HepG2 (cell line): ENCODE data around the gene NKD1. TPM values are rescaled to one million over a fixed set of nuclear protein-coding genes. Genes with fewer than 3 reads are reported as not detected.

ENCODE experiments used
- ATAC-seq: fragments of 200-7000 bp; cut with Tn5 transposase; 3 replicates; pipeline ENCODE4 v1.9.1; 2020; ENCODE audit warnings: mild to moderate bottlenecking, moderate library complexity
- BruUV-seq: library from RNA; stranded (reverse); fragments of 400-500 nt; replicated peaks from 2 replicates; lab custom pipeline; 2021; lab: Mats Ljungman, UMichigan
- CTCF ChIA-PET: fragments of 300-600 bp; formaldehyde crosslinking; extraction: SDS; loops from one replicate; lab custom pipeline; 2021; ENCODE audit warnings: low total read pairs, inconsistent platforms, low intra/inter-chr PET ratio; lab: Yijun Ruan, JAX
- POLR2A ChIA-PET: fragments of 350-600 bp; sonication (Branson Sonifier 250); formaldehyde crosslinking; loops from one replicate; lab custom pipeline; 2020; ENCODE audit warnings: antibody characterized with exemption, inconsistent platforms; lab: Yijun Ruan, JAX
- DNase-seq: peaks from one replicate; pipeline ENCODE4 v3.0.0-alpha.2; 2015; ENCODE audit warnings: low spot score
- FAIRE-seq: peaks from 3 replicates; lab custom pipeline; 2011; peaks lifted over from hg19 to GRCh38; lab: Jason Lieb, UNC
- H2AFZ ChIP-seq: one replicate; pipeline ENCODE4 v1.6.1; 2011; ENCODE audit warnings: low read length, inconsistent platforms
- H3K27ac ChIP-seq: fragments of 300-600 bp; 3 replicates; pipeline ENCODE4 v1.8.0; 2011; ENCODE audit warnings: mixed run types, mild to moderate bottlenecking, mixed read lengths, low read length, inconsistent platforms; ENCODE audit not compliant: insufficient read depth; ENCODE audit errors: extremely low read length
- H3K27me3 ChIP-seq, 2 experiments: fragments of 200-600 bp in 1 of 2; 2 replicates in 1 of 2; 3 replicates in 1 of 2; pipeline versions ENCODE4 v1.6.0 to v1.8.0; 2011; ENCODE audit warnings: low read length in 2 of 2, mild to moderate bottlenecking in 2 of 2, moderate library complexity in 2 of 2, inconsistent platforms in 1 of 2; ENCODE audit not compliant: insufficient read depth in 2 of 2, control insufficient read depth in 1 of 2
- H3K36me3 ChIP-seq, 2 experiments: fragments of 200-600 bp in 1 of 2; replicated peaks in 1 of 2; 2 replicates in 1 of 2; 3 replicates in 1 of 2; pipeline versions ENCODE4 v1.5.1 to v1.8.0; 2011; ENCODE audit warnings: low read length in 2 of 2, inconsistent platforms in 1 of 2; ENCODE audit not compliant: insufficient read depth in 2 of 2, control insufficient read depth in 1 of 2
- H3K4me1 ChIP-seq: 2 replicates; pipeline ENCODE4 v1.5.1; 2012; ENCODE audit warnings: low read length, inconsistent platforms; ENCODE audit not compliant: insufficient read depth
- H3K4me2 ChIP-seq: 2 replicates; pipeline ENCODE4 v1.6.0; 2011; ENCODE audit warnings: low read depth, low read length, inconsistent platforms
- H3K4me3 ChIP-seq, 3 experiments: fragments of 200-600 bp in 1 of 3; sonication (generic), shearing (Covaris generic) in 1 of 3; replicated peaks in 1 of 3; 2 replicates each; pipeline ENCODE4 v1.5.1; 2011 to 2016; ENCODE audit warnings: low read length in 3 of 3, inconsistent platforms in 2 of 3, low read depth in 2 of 3, mild to moderate bottlenecking in 2 of 3, control low read depth in 1 of 3, mixed read lengths in 1 of 3; ENCODE audit not compliant: insufficient read depth in 1 of 3
- H3K79me2 ChIP-seq: one replicate; pipeline ENCODE4 v1.6.1; 2011; ENCODE audit warnings: low read length, inconsistent platforms; ENCODE audit not compliant: insufficient read depth
- H3K9ac ChIP-seq: 2 replicates; pipeline ENCODE4 v1.6.0; 2011; ENCODE audit warnings: mild to moderate bottlenecking, low read depth, low read length, inconsistent platforms; ENCODE audit not compliant: insufficient read depth
- H3K9me3 ChIP-seq: 2 replicates; pipeline ENCODE4 v1.5.1; 2012; ENCODE audit warnings: mild to moderate bottlenecking, low read length
- H4K20me1 ChIP-seq: 2 replicates; pipeline ENCODE4 v1.6.0; 2011; ENCODE audit warnings: inconsistent platforms, mild to moderate bottlenecking, low read length, moderate library complexity; ENCODE audit not compliant: insufficient read depth
- AFF4 ChIP-seq: sonication (generic); formaldehyde crosslinking; IDR thresholded peaks from 2 replicates; pipeline ENCODE4 v1.4.0; 2020; ENCODE audit warnings: missing genetic modification reagents
- AGO2 ChIP-seq: fragments of 200-400 bp; formaldehyde crosslinking; optimal IDR thresholded peaks from 2 replicates; pipeline ENCODE3; 2017; ENCODE audit warnings: mild to moderate bottlenecking, low read depth, low read length, moderate library complexity
- FOSL2 ChIP-seq: sonication (generic); formaldehyde crosslinking; IDR thresholded peaks from 2 replicates; pipeline ENCODE4 v1.4.0; 2020; ENCODE audit warnings: missing genetic modification reagents
- GATAD1 ChIP-seq: IDR thresholded peaks from 2 replicates; pipeline ENCODE4 v1.6.1; 2016; ENCODE audit warnings: missing genetic modification reagents, missing compliant biosample characterization
- GPBP1L1 ChIP-seq: sonication (generic); formaldehyde crosslinking; IDR thresholded peaks from 2 replicates; pipeline ENCODE4 v1.5.0; 2020; ENCODE audit warnings: mild to moderate bottlenecking, missing genetic modification reagents
- KDM2A ChIP-seq: sonication (generic); formaldehyde crosslinking; IDR thresholded peaks from 2 replicates; pipeline ENCODE4 v1.4.0; 2020; ENCODE audit warnings: low read depth, missing genetic modification reagents, borderline replicate concordance
- KLF6 ChIP-seq: IDR thresholded peaks from 2 replicates; pipeline ENCODE4 v1.8.0; 2016; ENCODE audit warnings: missing biosample characterization, missing genetic modification reagents
- MXI1 ChIP-seq: IDR thresholded peaks from 3 replicates; pipeline ENCODE4 v1.6.1; 2012; ENCODE audit warnings: low read depth, low read length, inconsistent platforms, borderline replicate concordance
- PAXIP1 ChIP-seq: sonication (generic); formaldehyde crosslinking; conservative IDR thresholded peaks from 2 replicates; pipeline ENCODE4 v1.4.0; 2020; ENCODE audit warnings: mild to moderate bottlenecking, missing genetic modification reagents, moderate library complexity
- POLR2AphosphoS2 ChIP-seq: IDR thresholded peaks from 2 replicates; pipeline ENCODE4 v1.6.1; 2011; ENCODE audit warnings: low read depth, low read length, improper control_type of control experiment
- RAD21 ChIP-seq: fragments of 450-650 bp; formaldehyde crosslinking; IDR thresholded peaks from 2 replicates; pipeline ENCODE4 v1.5.0; 2020; ENCODE audit warnings: mild to moderate bottlenecking
- SIN3A ChIP-seq: IDR thresholded peaks from 2 replicates; pipeline ENCODE4 v1.6.1; 2011; ENCODE audit warnings: low read depth, mild to moderate bottlenecking, control low read depth, low read length, borderline replicate concordance
- TEF ChIP-seq: sonication (generic); formaldehyde crosslinking; IDR thresholded peaks from 2 replicates; pipeline ENCODE4 v1.5.0; 2020; ENCODE audit warnings: missing genetic modification reagents
- ZNF468 ChIP-seq: sonication (generic); formaldehyde crosslinking; IDR thresholded peaks from 2 replicates; pipeline ENCODE4 v1.8.0; 2022; ENCODE audit warnings: mild to moderate bottlenecking, moderate library complexity, missing genetic modification reagents
- ZNF850 ChIP-seq: sonication (generic); formaldehyde crosslinking; conservative IDR thresholded peaks from 2 replicates; pipeline ENCODE4 v1.9.0; 2021; ENCODE audit warnings: mild to moderate bottlenecking, missing genetic modification reagents
- WGBS: methylation state at CpG from one replicate; pipeline ENCODE4 v1.1.6; 2017; ENCODE audit warnings: low lambda C conversion rate; 5-methylcytosine and 5-hydroxymethylcytosine counted together
- in situ Hi-C: cut with HindIII; loops from 2 replicates; pipeline ENCODE4 v1.10.0; 2017; ENCODE audit warnings: low pct_unique_long_range_greater_than_20kb; ENCODE audit not compliant: extremely low pct_ligation_motif_present
- intact Hi-C: fragments of 100-400 bp; cut with micrococcal nuclease; formaldehyde crosslinking; loops from one replicate; pipeline ENCODE4 v1.10.0; 2022; ENCODE audit not compliant: unreplicated experiment
- polyA plus RNA-seq, 8 experiments: library from polyadenylated mRNA; depleted of rRNA in 3 of 8; stranded (reverse) in 7 of 8; unstranded in 1 of 8; fragments of >200 nt; fragmentation: Illumina TruSeq in 4 of 8; extraction: Trizol in 4 of 8; gene quantifications; 2 replicates each; pipeline versions ENCODE4 v1.2.1 to v1.2.3, GENCODE V29; 2011 to 2016; ENCODE audit warnings: low read depth in 4 of 8, missing spikeins in 1 of 8, mixed read lengths in 1 of 8; ENCODE audit not compliant: insufficient read depth in 1 of 8
- total RNA-seq, 5 experiments: library from RNA; depleted of rRNA; stranded (reverse); fragments of >200 nt; fragmentation: Illumina TruSeq; extraction: Trizol; gene quantifications; 2 replicates each; pipeline ENCODE4 v1.2.3, GENCODE V29; 2016; ENCODE audit warnings: low read depth in 1 of 5

The NKD1 gene
- total and polyA plus RNA-seq, 2 of the 13 experiments (the other 11 are each of a cell fraction or from before 2014, with no cell fraction given) = 70.4 to 121 TPM

GRCh38 chr16:50642349-50642748 is 94.2 kb downstream of the NKD1 start:
- FAIRE-seq = peak; percentile 56
- POLR2A ChIA-PET = interaction anchor here (1.1 to 1.7 kb wide), 3 partner anchors 12 to 270 kb away, joined by 3 to 4 read pairs (median 3); no protein-coding TSS in a partner anchor
- no peak overlapping the region for H3K27ac ChIP-seq
- H3K36me3 ChIP-seq = no peaks in the 10 kb centered on the region
- CTCF ChIA-PET = no interaction called here
- in situ Hi-C loops (no loop called here), intact Hi-C loops (no loop called here)
- H3K4me2 ChIP-seq = no peak overlapping the region
- no peaks in the 10 kb centered on the region for H3K79me2 ChIP-seq
- no peaks in the 10 kb centered on the region for H3K9me3 ChIP-seq
- no peak overlapping the region for H3K4me3 ChIP-seq
- WGBS = 96% methylated on average over 5 of the region's 5 CpGs
- H3K9ac ChIP-seq = no peak overlapping the region
- ATAC-seq = peak; percentile 24
- DNase-seq = peak; percentile 57
- peaks cover 15% of the 10 kb centered on the region for H3K4me1 ChIP-seq
- no peaks in the 10 kb centered on the region for H3K27me3 ChIP-seq
- BruUV-seq = no TSS peak
- H2AFZ ChIP-seq = no peak overlapping the region
- peaks cover 10% of the 10 kb centered on the region; the same call in 1 of the 2 replicates for H4K20me1 ChIP-seq
- TF ChIP-seq AFF4 (CRISPR knock-in tag) = 0 out of 2 replicates have a peak, but pooled peaks have one; percentile 34
- TF ChIP-seq TEF (CRISPR knock-in tag) = no peak
- 0 out of 2 replicates have a peak, but pooled peaks have one; percentile 7 for TF ChIP-seq POLR2AphosphoS2
- TF ChIP-seq RAD21 (CRISPR knock-in tag) = 0 out of 2 replicates have a peak, but pooled peaks have one; percentile 10
- no peak for TF ChIP-seq KLF6 (CRISPR knock-in tag)
- 0 out of 2 replicates have a peak, but pooled peaks have one; percentile 8 for TF ChIP-seq KDM2A
- TF ChIP-seq PAXIP1 (CRISPR knock-in tag) = 0 out of 2 replicates have a peak, but pooled peaks have one; percentile 27
- TF ChIP-seq AGO2 = no peak
- TF ChIP-seq SIN3A = 0 out of 2 replicates have a peak, but pooled peaks have one; percentile 8
- TF ChIP-seq ZNF850 (CRISPR knock-in tag) = no peak
- TF ChIP-seq GPBP1L1 (CRISPR knock-in tag) = no peak
- 0 out of 3 replicates have a peak, but pooled peaks have one; percentile 30 for TF ChIP-seq MXI1
- peak; percentile 62 for TF ChIP-seq FOSL2 (CRISPR knock-in tag)
- 0 out of 2 replicates have a peak, but pooled peaks have one; percentile 24 for TF ChIP-seq ZNF468 (CRISPR knock-in tag)
- TF ChIP-seq GATAD1 (CRISPR knock-in tag) = 0 out of 2 replicates have a peak, but pooled peaks have one; percentile 28
